WTC11 (cell line): ENCODE results near the gene RSRC1.

Experiments used
- ATF2 ChIP-seq: sonication (generic); formaldehyde crosslinking; IDR thresholded peaks from 2 replicates; pipeline ENCODE4 v1.8.1; 2022; ENCODE audit warnings: low read depth, missing genetic modification reagents, borderline replicate concordance
- IRF2 ChIP-seq: sonication (generic); formaldehyde crosslinking; IDR thresholded peaks from 2 replicates; pipeline ENCODE4 v1.8.0; 2022; ENCODE audit warnings: low read depth, missing genetic modification reagents, borderline replicate concordance
- JUN ChIP-seq: sonication (generic); formaldehyde crosslinking; IDR thresholded peaks from 2 replicates; pipeline ENCODE4 v1.8.0; 2023; ENCODE audit warnings: mild to moderate bottlenecking, missing genetic modification reagents
- TCF7 ChIP-seq: sonication (generic); formaldehyde crosslinking; IDR thresholded peaks from 2 replicates; pipeline ENCODE4 v1.8.0; 2022; ENCODE audit warnings: mild to moderate bottlenecking, low read depth, missing genetic modification reagents, moderate library complexity
- ZBTB43 ChIP-seq: sonication (generic); formaldehyde crosslinking; IDR thresholded peaks from 2 replicates; pipeline ENCODE4 v1.8.1; 2023; ENCODE audit warnings: mild to moderate bottlenecking, missing genetic modification reagents
- ZNF281 ChIP-seq: sonication (generic); formaldehyde crosslinking; IDR thresholded peaks from 2 replicates; pipeline ENCODE4 v1.8.0; 2023; ENCODE audit warnings: mild to moderate bottlenecking, missing genetic modification reagents
- TF ChIP-seq, protein P1 (sequence below): fragments of 200-600 bp; IDR thresholded peaks from 2 replicates; pipeline ENCODE4 v1.8.0; 2022; ENCODE audit warnings: antibody characterized with exemption
- TF ChIP-seq, protein P2 (sequence below): sonication (generic); formaldehyde crosslinking; conservative IDR thresholded peaks from 2 replicates; pipeline ENCODE4 v1.8.1; 2022; ENCODE audit warnings: mild to moderate bottlenecking, missing genetic modification reagents
- TF ChIP-seq, protein P3 (sequence below): sonication (generic); formaldehyde crosslinking; IDR thresholded peaks from 2 replicates; pipeline ENCODE4 v1.8.1; 2023; ENCODE audit warnings: mild to moderate bottlenecking, moderate library complexity, missing genetic modification reagents

DNA sequence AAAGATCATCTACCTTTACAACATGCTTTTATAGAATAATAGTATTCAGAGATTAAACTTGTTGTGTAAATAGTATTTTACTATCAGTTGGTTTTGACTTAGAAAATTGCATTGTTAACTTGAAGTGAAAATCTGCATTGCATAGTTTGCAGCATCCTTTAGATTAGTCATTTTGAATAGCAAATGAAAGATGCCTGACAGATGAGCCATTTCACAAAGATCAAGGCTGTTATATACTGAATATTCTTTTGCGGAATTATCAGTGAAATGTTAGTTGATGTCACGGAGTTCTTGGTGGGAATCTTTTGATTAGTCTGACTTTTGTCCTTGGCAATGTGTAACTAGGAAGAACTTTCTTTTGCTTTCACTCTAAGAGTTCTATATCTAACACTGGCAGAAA is 24.5 kb downstream of the RSRC1 start:
- TF ChIP-seq ATF2 (CRISPR knock-in tag) (no peak), JUN (CRISPR knock-in tag) (no peak), ZBTB43 (CRISPR knock-in tag) (no peak), TCF7 (CRISPR knock-in tag) (no peak), ZNF281 (CRISPR knock-in tag) (no peak), IRF2 (CRISPR knock-in tag) (no peak)
- TF ChIP-seq, protein P1, sequence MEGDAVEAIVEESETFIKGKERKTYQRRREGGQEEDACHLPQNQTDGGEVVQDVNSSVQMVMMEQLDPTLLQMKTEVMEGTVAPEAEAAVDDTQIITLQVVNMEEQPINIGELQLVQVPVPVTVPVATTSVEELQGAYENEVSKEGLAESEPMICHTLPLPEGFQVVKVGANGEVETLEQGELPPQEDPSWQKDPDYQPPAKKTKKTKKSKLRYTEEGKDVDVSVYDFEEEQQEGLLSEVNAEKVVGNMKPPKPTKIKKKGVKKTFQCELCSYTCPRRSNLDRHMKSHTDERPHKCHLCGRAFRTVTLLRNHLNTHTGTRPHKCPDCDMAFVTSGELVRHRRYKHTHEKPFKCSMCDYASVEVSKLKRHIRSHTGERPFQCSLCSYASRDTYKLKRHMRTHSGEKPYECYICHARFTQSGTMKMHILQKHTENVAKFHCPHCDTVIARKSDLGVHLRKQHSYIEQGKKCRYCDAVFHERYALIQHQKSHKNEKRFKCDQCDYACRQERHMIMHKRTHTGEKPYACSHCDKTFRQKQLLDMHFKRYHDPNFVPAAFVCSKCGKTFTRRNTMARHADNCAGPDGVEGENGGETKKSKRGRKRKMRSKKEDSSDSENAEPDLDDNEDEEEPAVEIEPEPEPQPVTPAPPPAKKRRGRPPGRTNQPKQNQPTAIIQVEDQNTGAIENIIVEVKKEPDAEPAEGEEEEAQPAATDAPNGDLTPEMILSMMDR: no peak
- TF ChIP-seq, protein P2, sequence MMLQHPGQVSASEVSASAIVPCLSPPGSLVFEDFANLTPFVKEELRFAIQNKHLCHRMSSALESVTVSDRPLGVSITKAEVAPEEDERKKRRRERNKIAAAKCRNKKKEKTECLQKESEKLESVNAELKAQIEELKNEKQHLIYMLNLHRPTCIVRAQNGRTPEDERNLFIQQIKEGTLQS: no peak
- TF ChIP-seq, protein P3, sequence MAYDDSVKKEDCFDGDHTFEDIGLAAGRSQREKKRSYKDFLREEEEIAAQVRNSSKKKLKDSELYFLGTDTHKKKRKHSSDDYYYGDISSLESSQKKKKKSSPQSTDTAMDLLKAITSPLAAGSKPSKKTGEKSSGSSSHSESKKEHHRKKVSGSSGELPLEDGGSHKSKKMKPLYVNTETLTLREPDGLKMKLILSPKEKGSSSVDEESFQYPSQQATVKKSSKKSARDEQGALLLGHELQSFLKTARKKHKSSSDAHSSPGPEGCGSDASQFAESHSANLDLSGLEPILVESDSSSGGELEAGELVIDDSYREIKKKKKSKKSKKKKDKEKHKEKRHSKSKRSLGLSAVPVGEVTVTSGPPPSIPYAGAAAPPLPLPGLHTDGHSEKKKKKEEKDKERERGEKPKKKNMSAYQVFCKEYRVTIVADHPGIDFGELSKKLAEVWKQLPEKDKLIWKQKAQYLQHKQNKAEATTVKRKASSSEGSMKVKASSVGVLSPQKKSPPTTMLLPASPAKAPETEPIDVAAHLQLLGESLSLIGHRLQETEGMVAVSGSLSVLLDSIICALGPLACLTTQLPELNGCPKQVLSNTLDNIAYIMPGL (CRISPR knock-in tag): no peak
